ENCODE results near the gene CCDC6. TPM values are rescaled to one million over a fixed set of nuclear protein-coding genes. Genes with fewer than 3 reads are reported as not detected.

Gene CCDC6
- total RNA-seq, 1 donor from 2014 or later: 50.6 TPM

GRCh38 chr10:59804220-59804619 lies 102.1 kb downstream of the CCDC6 start:
- Histone ChIP-seq H3K36me3 (peaks cover 71% of the 10 kb centered on the region), H3K4me3 (no peak overlapping the region), H3K27ac (no peak overlapping the region), H3K9me3 (no peaks in the 10 kb centered on the region), H3K4me1 (peaks cover 8% of the 10 kb centered on the region), H3K27me3 (ENCODE audit: low read depth) (no peaks in the 10 kb centered on the region)
- no peak for TF ChIP-seq CTCF (IDR thresholded peaks at IDR 0.05)
- ATAC-seq (no peak), DNase-seq (no peak)
- intact Hi-C loops (cut with DNase I): loop anchor here (10.0 kb wide), 1 partner anchor 179 kb away; no protein-coding TSS in a partner anchor

GRCh38 chr10:59803714-59804113 lies 102.6 kb downstream of the CCDC6 start:
- intact Hi-C loops (cut with DNase I): loop anchor here (10.0 kb wide), 1 partner anchor 179 kb away; no protein-coding TSS in a partner anchor
- Histone ChIP-seq H3K4me3 (no peak overlapping the region), H3K9me3 (no peaks in the 10 kb centered on the region), H3K27me3 (ENCODE audit: low read depth) (no peaks in the 10 kb centered on the region), H3K36me3 (peaks cover 75% of the 10 kb centered on the region), H3K4me1 (peaks cover 8% of the 10 kb centered on the region), H3K27ac (no peak overlapping the region)
- ATAC-seq (no peak), DNase-seq (no peak)
- TF ChIP-seq CTCF (IDR thresholded peaks at IDR 0.05): no peak

GRCh38 chr10:59801171-59801570 lies 105.2 kb downstream of the CCDC6 start:
- Histone ChIP-seq H3K4me3 (no peak overlapping the region), H3K27ac (no peak overlapping the region), H3K4me1 (no peaks in the 10 kb centered on the region), H3K36me3 (peaks cover 71% of the 10 kb centered on the region), H3K9me3 (no peaks in the 10 kb centered on the region), H3K27me3 (ENCODE audit: low read depth) (no peaks in the 10 kb centered on the region)
- intact Hi-C loops (cut with DNase I): loop anchor here (10.0 kb wide), 1 partner anchor 176 kb away; no protein-coding TSS in a partner anchor
- TF ChIP-seq CTCF (IDR thresholded peaks at IDR 0.05): no peak
- ATAC-seq (peak in 1 of 2 donors; percentile 37), DNase-seq (no peak)

GRCh38 chr10:59799421-59799820 lies 106.9 kb downstream of the CCDC6 start:
- Histone ChIP-seq H3K9me3 (no peaks in the 10 kb centered on the region), H3K36me3 (peaks cover 63% of the 10 kb centered on the region), H3K4me3 (no peak overlapping the region), H3K27me3 (ENCODE audit: low read depth) (no peaks in the 10 kb centered on the region), H3K27ac (no peak overlapping the region), H3K4me1 (no peaks in the 10 kb centered on the region)
- TF ChIP-seq CTCF (IDR thresholded peaks at IDR 0.05): no peak
- intact Hi-C loops (cut with DNase I): no loop called here
- no peak for ATAC-seq
- no peak for DNase-seq

- H3K4me3 ChIP-seq: no peak overlapping the region
- H3K27ac ChIP-seq: no peak overlapping the region
- peaks cover 69% of the 10 kb centered on the region for H3K36me3 ChIP-seq
- DNase-seq (no peak), ATAC-seq (no peak)
- intact Hi-C loops (cut with DNase I): no loop called here
- H3K9me3 ChIP-seq: no peaks in the 10 kb centered on the region
- H3K4me1 ChIP-seq: no peaks in the 10 kb centered on the region
- no peak for TF ChIP-seq CTCF (IDR thresholded peaks at IDR 0.05)
- H3K27me3 ChIP-seq (ENCODE audit: low read depth): no peaks in the 10 kb centered on the region
Observed at GRCh38 chr10:59793919-59794318, 112.4 kb downstream of the CCDC6 start.

- no peaks in the 10 kb centered on the region for H3K4me1 ChIP-seq
- intact Hi-C loops (cut with DNase I): no loop called here
- H3K9me3 ChIP-seq: no peaks in the 10 kb centered on the region
- peaks cover 65% of the 10 kb centered on the region for H3K36me3 ChIP-seq
- ATAC-seq: no peak
- TF ChIP-seq CTCF (IDR thresholded peaks at IDR 0.05): no peak
- DNase-seq: no peak
- H3K27me3 ChIP-seq (ENCODE audit: low read depth): no peaks in the 10 kb centered on the region
- H3K4me3 ChIP-seq: no peak overlapping the region
- H3K27ac ChIP-seq: no peak overlapping the region
Observed at GRCh38 chr10:59792812-59793211, 113.5 kb downstream of the CCDC6 start.
